Mucosa of stomach (tissue), 1 donor: ENCODE data around the gene UNC5C.

Source experiments
- H3K27me3 ChIP-seq: one replicate; pipeline ENCODE4 v1.7.0; 2013; ENCODE audit warnings: mild to moderate bottlenecking, low read length; ENCODE audit not compliant: control insufficient read depth, insufficient read depth
- H3K36me3 ChIP-seq: one replicate; pipeline ENCODE4 v1.7.0; 2013; ENCODE audit warnings: low read length; ENCODE audit not compliant: control insufficient read depth, insufficient read depth
- H3K4me1 ChIP-seq: one replicate; pipeline ENCODE4 v1.7.0; 2013; ENCODE audit warnings: mild to moderate bottlenecking, low read length; ENCODE audit not compliant: control insufficient read depth, insufficient read depth
- H3K4me3 ChIP-seq: one replicate; pipeline ENCODE4 v1.7.0; 2013; ENCODE audit warnings: low read length
- H3K9ac ChIP-seq: one replicate; pipeline ENCODE4 v1.7.0; 2013; ENCODE audit warnings: mild to moderate bottlenecking, low read length, moderate library complexity
- H3K9me3 ChIP-seq: one replicate; pipeline ENCODE4 v1.7.0; 2013; ENCODE audit warnings: mild to moderate bottlenecking, low read length, moderate library complexity; ENCODE audit not compliant: control insufficient read depth
- donor health status: Pancreatic carcinoma.

Gene UNC5C

GRCh38 chr4:95367824-95368223, 180.9 kb downstream of the UNC5C start:
- Histone ChIP-seq H3K27me3 (no peaks in the 10 kb centered on the region), H3K36me3 (no peaks in the 10 kb centered on the region), H3K4me1 (no peaks in the 10 kb centered on the region), H3K9me3 (no peaks in the 10 kb centered on the region), H3K4me3 (no peak overlapping the region), H3K9ac (no peak overlapping the region)

DNA sequence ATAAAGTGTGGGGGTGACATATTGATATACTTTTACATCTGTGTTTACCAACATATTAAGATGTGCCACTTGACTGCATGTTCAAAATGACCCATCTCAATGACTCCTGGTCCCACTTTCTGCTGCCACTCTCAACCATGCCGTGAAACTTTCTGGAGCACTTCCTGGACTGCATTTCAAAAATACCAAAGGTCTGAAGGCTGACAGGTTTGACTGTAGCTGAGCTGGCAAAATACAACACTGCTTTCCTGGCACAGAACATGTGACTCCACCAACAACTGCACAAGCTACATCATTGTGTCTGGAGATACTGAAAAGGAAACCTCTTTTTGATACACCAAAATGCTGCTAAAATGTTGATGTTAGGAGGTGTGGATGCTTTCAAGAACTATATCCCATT, 184.8 kb downstream of the UNC5C start:
- Histone ChIP-seq H3K27me3 (no peaks in the 10 kb centered on the region), H3K4me3 (no peak overlapping the region), H3K9ac (no peak overlapping the region), H3K36me3 (no peaks in the 10 kb centered on the region), H3K9me3 (no peaks in the 10 kb centered on the region), H3K4me1 (no peaks in the 10 kb centered on the region)

GRCh38 chr4:95363559-95363925, 185.2 kb downstream of the UNC5C start:
- Histone ChIP-seq H3K9me3 (no peaks in the 10 kb centered on the region), H3K4me3 (no peak overlapping the region), H3K27me3 (no peaks in the 10 kb centered on the region), H3K9ac (no peak overlapping the region), H3K4me1 (no peaks in the 10 kb centered on the region), H3K36me3 (no peaks in the 10 kb centered on the region)

DNA sequence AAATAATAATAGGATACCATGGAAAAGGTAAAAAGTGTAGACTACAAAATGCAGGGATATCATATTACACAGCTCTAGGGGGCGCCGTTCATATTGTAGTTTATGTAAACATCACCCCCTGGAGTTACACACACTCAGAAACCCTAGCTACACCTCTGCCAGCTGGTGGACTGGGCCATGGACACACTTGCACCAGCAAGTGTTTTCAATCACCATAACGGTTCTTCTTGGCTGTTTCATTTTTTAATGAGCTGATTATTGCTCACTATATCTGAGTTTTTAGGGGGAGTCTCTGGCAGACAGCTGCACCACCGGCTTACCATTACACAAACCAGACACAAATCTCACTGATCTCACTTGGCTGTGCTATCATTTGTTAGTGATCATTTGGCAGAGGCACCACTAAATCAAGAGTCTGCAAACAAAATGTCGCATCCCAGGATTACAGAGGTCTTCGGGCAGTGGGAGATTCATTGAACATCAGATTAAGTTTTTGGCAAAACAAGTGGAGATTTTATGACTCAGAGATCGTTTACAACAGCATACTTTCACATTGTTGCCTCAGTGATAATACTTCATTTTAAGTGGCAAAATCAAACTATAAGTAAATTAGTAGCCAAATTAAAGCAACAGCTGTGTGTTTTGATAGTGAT, 185.7 kb downstream of the UNC5C start:
- Histone ChIP-seq H3K9ac (no peak overlapping the region), H3K4me1 (no peaks in the 10 kb centered on the region), H3K36me3 (no peaks in the 10 kb centered on the region), H3K4me3 (no peak overlapping the region), H3K9me3 (no peaks in the 10 kb centered on the region), H3K27me3 (no peaks in the 10 kb centered on the region)

DNA sequence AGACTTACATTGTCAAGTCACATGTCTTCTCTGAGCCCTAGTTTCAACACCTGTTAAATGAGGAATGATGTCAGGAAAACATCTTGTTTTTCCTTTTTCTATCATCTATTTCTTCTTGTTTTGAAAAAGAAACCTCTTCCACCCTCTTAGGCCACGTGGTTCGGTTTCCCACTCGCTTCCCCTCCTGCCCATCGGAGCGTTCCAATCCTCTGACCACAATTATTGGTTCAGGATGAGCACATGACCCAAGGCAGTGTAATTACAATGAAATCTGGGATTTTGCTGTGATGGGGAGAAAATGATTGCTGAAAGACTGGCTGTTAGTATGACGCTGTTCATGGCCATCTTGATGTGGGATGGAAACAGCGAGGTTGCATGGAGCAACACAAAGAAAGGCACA, 186.7 kb downstream of the UNC5C start:
- H3K4me3 ChIP-seq: no peak overlapping the region
- H3K36me3 ChIP-seq: no peaks in the 10 kb centered on the region
- no peaks in the 10 kb centered on the region for H3K9me3 ChIP-seq
- H3K9ac ChIP-seq: no peak overlapping the region
- H3K27me3 ChIP-seq: no peaks in the 10 kb centered on the region
- H3K4me1 ChIP-seq: no peaks in the 10 kb centered on the region

DNA sequence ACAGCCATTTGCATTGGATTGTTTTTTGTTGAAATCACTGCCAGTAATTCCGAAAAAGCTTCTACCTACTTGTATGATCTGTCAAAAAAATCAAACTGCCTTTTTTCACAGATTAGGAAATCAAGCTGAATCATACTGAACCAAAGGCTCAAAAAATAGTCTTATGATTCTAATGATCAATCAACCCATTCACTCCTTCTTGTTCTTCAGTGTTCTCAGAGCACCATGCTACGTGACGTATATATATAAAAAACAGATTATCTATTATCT, 187.1 kb downstream of the UNC5C start:
- Histone ChIP-seq H3K4me1 (no peaks in the 10 kb centered on the region), H3K9ac (no peak overlapping the region)

DNA sequence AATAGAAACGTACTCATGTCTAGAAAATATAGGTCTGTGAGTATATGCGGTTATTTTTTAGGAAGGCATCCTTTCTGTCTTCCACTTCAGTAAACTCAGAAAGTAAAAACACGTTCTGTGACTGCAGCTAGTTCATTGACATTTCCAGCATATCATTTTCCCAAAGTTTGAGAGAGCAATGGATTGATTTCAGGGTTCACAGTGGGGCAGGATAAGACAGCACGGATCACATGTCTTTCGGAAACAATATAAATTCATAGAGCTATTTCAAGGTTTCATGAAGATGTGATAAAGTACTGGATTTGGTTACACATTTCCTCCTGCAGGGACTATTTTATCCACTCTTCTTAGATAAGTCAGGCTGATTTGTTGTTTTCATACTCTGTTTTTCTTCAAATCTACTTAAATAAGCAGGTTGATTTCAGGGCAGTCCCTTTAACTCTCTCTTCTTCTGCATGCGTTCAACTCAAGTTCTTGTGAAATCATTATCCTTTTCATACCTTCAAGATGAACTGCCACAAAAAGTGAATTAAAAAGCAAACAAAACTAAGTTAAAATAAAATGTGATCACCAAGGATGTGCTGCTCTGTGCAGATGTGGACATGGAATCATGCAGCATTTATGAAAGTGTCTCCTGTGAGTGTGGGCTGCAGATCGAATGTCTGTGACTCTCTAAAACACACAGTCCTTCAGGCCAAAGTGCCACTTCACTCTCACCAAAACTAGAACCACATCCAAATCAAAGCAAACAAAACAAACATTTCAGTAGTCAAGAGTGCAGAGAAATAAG, 187.7 kb downstream of the UNC5C start:
- Histone ChIP-seq H3K4me1 (no peaks in the 10 kb centered on the region), H3K36me3 (no peaks in the 10 kb centered on the region), H3K27me3 (no peaks in the 10 kb centered on the region), H3K9me3 (no peaks in the 10 kb centered on the region), H3K4me3 (no peak overlapping the region), H3K9ac (no peak overlapping the region)

More for the DNA sequence above, 187.1 kb downstream of the UNC5C start:
- H3K4me3 ChIP-seq: no peak overlapping the region
- H3K27me3 ChIP-seq: no peaks in the 10 kb centered on the region
- no peaks in the 10 kb centered on the region for H3K9me3 ChIP-seq
- H3K36me3 ChIP-seq: no peaks in the 10 kb centered on the region

GRCh38 chr4:95360256-95360903, 188.4 kb downstream of the UNC5C start:
- H3K36me3 ChIP-seq: no peaks in the 10 kb centered on the region
- no peaks in the 10 kb centered on the region for H3K4me1 ChIP-seq
- no peak overlapping the region for H3K9ac ChIP-seq
- no peaks in the 10 kb centered on the region for H3K27me3 ChIP-seq
- no peak overlapping the region for H3K4me3 ChIP-seq
- H3K9me3 ChIP-seq: no peaks in the 10 kb centered on the region

- no peaks in the 10 kb centered on the region for H3K9me3 ChIP-seq
- no peak overlapping the region for H3K4me3 ChIP-seq
- H3K27me3 ChIP-seq: no peaks in the 10 kb centered on the region
- H3K4me1 ChIP-seq: no peaks in the 10 kb centered on the region
- H3K36me3 ChIP-seq: no peaks in the 10 kb centered on the region
- no peak overlapping the region for H3K9ac ChIP-seq
Observed at GRCh38 chr4:95358421-95358820, 190.4 kb downstream of the UNC5C start.

DNA sequence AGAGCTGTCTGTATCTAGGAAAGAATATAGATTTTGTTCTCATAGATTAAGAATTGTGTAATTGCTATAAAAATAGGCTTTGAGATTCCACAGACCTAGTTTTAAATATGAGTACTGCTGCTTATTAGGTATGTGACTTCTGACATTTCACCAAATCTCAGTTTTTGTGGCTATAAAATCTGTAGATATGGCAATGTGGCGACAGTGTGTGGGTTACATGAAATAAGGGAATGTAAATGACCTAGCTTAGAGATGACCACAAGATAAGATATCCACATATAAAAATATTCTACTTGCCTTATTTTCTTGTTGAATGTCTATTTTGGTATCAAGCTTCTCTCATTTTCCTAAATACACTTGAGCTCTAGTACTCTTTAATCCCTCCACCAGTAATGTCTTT, 193.8 kb downstream of the UNC5C start:
- no peaks in the 10 kb centered on the region for H3K9me3 ChIP-seq
- H3K27me3 ChIP-seq: no peaks in the 10 kb centered on the region
- H3K4me1 ChIP-seq: no peaks in the 10 kb centered on the region
- H3K4me3 ChIP-seq: no peak overlapping the region
- no peaks in the 10 kb centered on the region for H3K36me3 ChIP-seq
- H3K9ac ChIP-seq: no peak overlapping the region

- H3K9ac ChIP-seq: no peak overlapping the region
- no peaks in the 10 kb centered on the region for H3K27me3 ChIP-seq
- H3K4me3 ChIP-seq: no peak overlapping the region
- H3K4me1 ChIP-seq: no peaks in the 10 kb centered on the region
- H3K9me3 ChIP-seq: no peaks in the 10 kb centered on the region
- no peaks in the 10 kb centered on the region for H3K36me3 ChIP-seq
Observed at GRCh38 chr4:95348418-95348817, 200.4 kb downstream of the UNC5C start.

GRCh38 chr4:95343235-95343634, 205.5 kb downstream of the UNC5C start:
- no peaks in the 10 kb centered on the region for H3K9me3 ChIP-seq
- H3K4me3 ChIP-seq: no peak overlapping the region
- H3K4me1 ChIP-seq: no peaks in the 10 kb centered on the region
- no peaks in the 10 kb centered on the region for H3K36me3 ChIP-seq
- H3K9ac ChIP-seq: no peak overlapping the region
- no peaks in the 10 kb centered on the region for H3K27me3 ChIP-seq
